Retina (tissue), 1 donor: Measurements from ENCODE around the gene QSOX1.
A peak's percentile ranks its signal among the peaks of the same experiment; 100 is the strongest.

ENCODE experiments used
- DNase-seq: peaks from one replicate; pipeline ENCODE4 v3.0.0-alpha.2; 2016

Gene QSOX1

GRCh38 chr1:180170546-180171151 is 16.0 kb downstream of the QSOX1 start:
- no peak for DNase-seq

DNA sequence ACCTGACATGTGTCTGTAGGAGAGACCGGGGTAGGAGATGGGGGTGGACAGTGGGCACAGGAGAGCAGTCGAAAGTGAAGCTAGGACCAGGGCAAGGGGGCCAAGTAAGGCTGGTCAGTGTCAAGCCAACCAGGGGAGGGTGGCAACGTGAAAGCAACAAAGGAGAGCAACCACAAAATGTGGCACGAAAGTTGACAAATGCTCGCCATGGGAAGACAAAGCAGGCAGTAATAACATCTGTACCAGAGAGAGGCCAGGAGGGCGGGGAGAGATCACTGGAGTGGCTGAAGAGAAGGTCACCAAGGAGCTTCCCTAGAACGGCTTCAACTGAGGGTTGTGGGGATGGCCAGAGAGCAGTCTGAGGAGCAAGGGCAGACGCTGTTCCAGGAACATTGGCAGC is 17.0 kb downstream of the QSOX1 start:
- DNase-seq = no peak

GRCh38 chr1:180173451-180173850 is 18.8 kb downstream of the QSOX1 start:
- DNase-seq = no peak

- no peak for DNase-seq
Measured at GRCh38 chr1:180173952-180174351, 19.3 kb downstream of the QSOX1 start.

DNA sequence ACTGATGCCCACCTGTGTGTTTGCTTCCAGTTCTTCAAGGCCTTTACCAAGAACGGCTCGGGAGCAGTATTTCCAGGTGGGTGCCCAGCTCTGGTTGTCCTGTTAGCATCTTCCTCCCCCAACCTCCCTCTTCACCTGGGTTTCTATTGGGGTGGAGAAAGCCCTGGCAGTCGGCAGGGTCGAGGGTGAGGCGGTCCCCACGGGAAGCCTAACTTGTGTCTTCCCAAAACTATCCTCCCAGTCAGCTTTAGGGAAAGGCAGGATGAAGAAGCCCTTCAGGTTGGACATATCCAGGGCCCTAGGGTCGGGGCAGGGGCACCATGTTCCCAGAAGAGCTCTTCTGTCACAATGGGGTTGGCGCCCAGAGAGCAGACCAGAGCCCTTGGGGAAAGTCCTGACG is 20.6 kb downstream of the QSOX1 start:
- no peak for DNase-seq

- no peak for DNase-seq
Measured at GRCh38 chr1:180175806-180176205, 21.1 kb downstream of the QSOX1 start.

DNA sequence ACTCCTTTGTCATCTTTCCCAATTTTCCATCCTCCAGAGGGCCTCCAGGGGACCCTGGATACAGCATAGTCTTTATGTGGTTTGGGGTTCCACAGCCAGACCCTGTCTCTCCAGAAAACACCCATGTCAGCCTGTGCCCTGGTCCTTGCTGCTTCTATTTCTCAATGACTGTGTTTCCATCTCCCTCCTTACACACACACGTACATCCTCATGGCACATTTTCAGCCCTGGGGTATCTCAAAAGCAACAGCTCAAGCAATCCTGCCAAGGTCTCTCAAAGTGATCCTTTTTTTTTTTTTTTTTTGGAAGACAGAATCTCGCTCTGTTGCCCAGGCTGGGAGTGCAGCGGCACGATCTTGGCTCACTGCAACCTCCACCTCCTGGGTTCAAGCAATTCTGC is 22.3 kb downstream of the QSOX1 start:
- DNase-seq = no peak

GRCh38 chr1:180177931-180178330 is 23.3 kb downstream of the QSOX1 start:
- DNase-seq = no peak

DNA sequence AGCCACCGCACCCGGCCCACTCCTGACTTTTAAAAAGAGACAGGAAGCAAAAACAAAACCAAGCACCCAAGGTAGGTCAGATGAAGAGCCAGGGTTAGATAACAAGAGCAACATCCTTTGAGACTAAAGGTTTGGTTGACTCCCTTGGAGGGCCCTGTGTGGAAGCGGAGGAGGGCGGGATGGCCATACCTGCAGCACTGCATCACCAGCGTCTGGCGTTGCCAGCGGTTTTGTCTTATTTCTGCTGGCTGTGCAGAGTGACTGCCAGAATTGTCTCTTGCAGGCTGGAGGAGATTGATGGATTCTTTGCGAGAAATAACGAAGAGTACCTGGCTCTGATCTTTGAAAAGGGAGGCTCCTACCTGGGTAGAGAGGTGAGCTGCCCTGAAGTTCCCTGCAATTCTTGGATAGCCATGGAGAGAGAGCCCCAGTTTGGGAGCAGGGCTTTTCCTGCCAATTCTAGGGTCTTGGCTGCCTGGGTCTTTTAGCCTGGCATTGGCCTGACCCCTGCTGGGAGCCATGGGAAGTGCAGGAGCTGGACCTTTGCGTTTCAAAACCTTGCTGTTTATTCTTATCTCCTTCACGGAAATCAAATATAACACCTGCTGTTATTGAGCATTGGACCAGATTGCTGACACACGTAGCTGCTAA is 24.0 kb downstream of the QSOX1 start:
- DNase-seq = peak; percentile 75

GRCh38 chr1:180179162-180179957 is 24.7 kb downstream of the QSOX1 start:
- no peak for DNase-seq

DNA sequence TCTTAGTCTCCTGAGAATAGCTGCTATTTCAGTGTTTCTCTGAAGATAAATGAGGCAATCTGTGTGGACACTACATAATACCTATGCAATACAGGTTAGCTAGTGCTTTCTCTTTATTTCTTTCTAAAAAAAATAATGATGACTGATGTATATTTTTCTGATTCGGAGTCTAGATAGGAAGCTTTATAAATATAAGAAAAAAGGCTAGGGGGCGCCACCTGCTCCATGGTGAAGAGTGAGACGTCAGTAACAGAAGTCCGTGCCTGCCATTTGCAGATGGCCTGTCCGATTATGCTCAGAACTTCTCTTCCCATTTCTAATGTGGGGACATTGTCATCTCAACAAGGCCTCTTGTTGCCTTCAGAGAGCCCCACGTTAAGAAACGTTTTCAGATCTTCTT is 26.4 kb downstream of the QSOX1 start:
- no peak for DNase-seq

- peak; percentile 39 for DNase-seq
Measured at GRCh38 chr1:180181996-180182642, 27.4 kb downstream of the QSOX1 start.

GRCh38 chr1:180182643-180183311 is 28.1 kb downstream of the QSOX1 start:
- DNase-seq = peak; percentile 84

- no peak for DNase-seq
Measured at GRCh38 chr1:180183426-180183825, 28.8 kb downstream of the QSOX1 start.

GRCh38 chr1:180184041-180184440 is 29.4 kb downstream of the QSOX1 start:
- DNase-seq = no peak

GRCh38 chr1:180185281-180185680 is 30.6 kb downstream of the QSOX1 start:
- DNase-seq = no peak

DNA sequence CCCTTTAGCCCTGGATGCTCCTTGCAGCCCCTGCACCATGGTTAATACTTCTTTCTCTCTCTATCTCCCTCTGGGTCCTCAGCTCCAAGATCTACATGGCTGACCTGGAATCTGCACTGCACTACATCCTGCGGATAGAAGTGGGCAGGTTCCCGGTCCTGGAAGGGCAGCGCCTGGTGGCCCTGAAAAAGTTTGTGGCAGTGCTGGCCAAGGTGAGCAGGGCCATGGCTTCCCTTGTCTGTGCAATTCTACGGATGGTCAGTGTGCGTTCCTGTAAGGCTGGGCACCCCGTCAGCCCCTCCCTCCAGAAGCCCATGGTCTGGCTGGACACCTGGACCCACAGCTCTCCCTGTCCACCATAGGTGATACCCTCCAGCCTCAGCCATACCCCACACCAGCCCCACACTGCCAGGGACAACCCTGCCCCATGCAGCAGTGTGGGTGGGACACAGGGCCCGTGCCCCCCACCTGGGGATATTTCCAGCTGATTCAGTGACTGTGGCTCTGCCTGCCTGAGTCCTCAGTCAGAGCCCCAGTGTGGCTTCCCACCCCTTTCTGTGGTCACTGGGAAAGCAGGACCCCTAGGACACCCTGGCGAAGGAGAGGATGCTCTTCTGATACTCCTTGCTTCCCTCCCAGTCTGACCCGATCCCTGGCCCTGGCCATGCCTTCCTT is 31.4 kb downstream of the QSOX1 start:
- no peak for DNase-seq

- DNase-seq = peak; percentile 67
Measured at GRCh38 chr1:180186831-180187230, 32.2 kb downstream of the QSOX1 start.

- DNase-seq = no peak
Measured at GRCh38 chr1:180187626-180188025, 33.0 kb downstream of the QSOX1 start.

- DNase-seq = peak; percentile 82
Measured at GRCh38 chr1:180188091-180188506, 33.4 kb downstream of the QSOX1 start.

DNA sequence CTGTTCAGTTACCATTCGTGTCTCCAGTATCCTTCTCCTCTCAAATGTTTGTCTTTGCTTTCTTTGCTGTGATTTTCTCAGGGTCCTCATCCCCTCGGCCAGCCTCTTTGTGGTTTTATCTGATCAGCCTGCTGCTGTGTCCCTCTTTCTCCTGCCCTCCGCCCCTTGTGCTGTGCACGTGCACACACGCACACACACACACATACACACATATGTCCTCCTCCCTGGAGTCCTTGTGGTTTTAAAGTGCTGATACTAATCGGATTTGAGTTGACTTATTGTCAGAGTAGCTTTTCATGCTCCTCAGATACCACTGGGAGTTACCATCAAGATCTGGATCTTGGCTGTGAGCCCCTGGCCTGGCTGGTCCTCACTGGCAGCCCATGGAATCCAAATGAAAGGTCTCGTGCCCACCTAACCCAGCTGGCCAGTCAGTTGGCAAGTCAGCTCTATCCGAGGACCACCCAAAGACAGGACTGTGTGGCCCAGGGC is 34.1 kb downstream of the QSOX1 start:
- no peak for DNase-seq

- DNase-seq = no peak
Measured at GRCh38 chr1:180190091-180190490, 35.4 kb downstream of the QSOX1 start.
